ENCODE results near the gene ADRA2B.

Gene ADRA2B

DNA sequence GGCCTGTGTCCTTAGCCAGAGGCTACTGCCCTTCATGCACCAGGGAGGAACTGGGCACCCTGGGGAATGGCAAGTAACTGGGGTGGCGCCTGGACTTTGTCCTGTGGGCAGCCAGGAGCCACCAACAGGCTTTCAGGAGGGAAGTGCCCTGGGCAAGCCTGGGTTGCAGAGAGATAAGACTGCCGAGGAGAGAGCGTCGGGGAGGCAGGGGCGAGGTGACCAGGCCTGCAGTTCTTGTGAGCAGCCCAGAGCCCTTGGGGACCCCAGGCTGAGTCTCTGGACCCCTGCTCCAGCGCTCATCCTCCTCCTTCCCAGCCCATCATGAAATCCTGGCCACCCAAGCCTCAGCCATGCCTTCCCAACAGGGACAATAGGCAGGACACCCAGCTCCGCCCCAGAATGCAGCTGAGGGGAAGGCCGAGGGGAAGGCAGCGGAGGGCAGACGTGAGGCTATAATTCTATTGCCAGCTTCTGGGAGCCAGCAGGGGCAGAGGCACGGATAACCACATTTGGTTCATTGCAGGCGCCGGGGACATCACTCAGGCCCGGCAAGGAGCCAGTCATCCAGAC, 25.1 kb downstream of the ADRA2B start:
- Histone ChIP-seq H3K4me3 (ENCODE audit: low read depth, low read length) (no peak overlapping the region), H3K79me2 (no peaks in the 10 kb centered on the region), H3K9ac (no peak overlapping the region), H2AFZ (no peak overlapping the region), H3K4me1 (no peaks in the 10 kb centered on the region), H3K9me3 (ENCODE audit: control insufficient read depth, low read length) (no peaks in the 10 kb centered on the region), H3K4me2 (ENCODE audit: low read length) (no peak overlapping the region), H3K27me3 (ENCODE audit: control insufficient read depth, insufficient read depth, low read length) (no peaks in the 10 kb centered on the region), H3K27ac (no peak overlapping the region), H3K36me3 (ENCODE audit: control insufficient read depth, insufficient read depth, low read length) (no peaks in the 10 kb centered on the region)
- no peak for TF ChIP-seq CTCF (IDR thresholded peaks at IDR 0.05)

DNA sequence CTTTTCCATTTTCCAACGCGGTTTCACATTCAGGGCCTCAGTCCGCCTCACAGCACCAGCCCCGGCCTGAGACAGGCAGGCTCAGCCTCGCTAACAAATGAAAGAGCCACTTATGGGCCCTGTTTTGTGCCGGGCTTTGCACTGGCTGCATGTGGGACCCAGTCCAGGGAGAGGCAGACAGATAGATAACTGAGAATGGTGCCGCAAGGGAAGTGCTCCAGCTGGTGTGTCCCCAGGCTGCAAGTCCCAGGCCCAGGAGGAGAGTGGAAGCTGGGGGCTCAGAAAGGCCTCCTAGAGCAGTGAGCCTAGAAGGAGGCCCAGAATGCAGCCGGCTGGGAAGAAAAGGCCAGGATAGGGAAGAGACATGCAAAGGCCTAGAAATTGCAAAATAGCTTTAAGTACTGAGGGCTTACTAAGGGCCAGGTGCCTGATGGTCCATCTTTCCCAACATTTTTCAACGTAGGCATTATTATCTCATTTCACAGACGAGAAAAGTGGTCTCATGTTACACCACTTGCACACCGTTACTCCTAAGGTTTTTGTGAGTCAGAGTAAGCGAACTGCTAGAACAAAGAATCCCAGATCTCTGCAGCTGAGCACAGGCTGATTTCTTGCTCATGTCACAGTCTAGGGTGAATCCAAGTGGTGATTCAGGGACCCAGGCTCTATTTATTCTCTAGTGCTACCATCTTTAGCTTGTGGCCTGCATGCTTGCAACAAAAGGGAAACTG, 26.0 kb downstream of the ADRA2B start:
- TF ChIP-seq CTCF (IDR thresholded peaks at IDR 0.05), result no peak
- H3K27ac ChIP-seq, result no peak overlapping the region
- H3K36me3 ChIP-seq (ENCODE audit: control insufficient read depth, insufficient read depth, low read length), result no peaks in the 10 kb centered on the region
- H3K27me3 ChIP-seq (ENCODE audit: control insufficient read depth, insufficient read depth, low read length), result no peaks in the 10 kb centered on the region
- no peak overlapping the region for H3K4me3 ChIP-seq (ENCODE audit: low read depth, low read length)
- no peak overlapping the region for H3K9ac ChIP-seq
- no peaks in the 10 kb centered on the region for H3K9me3 ChIP-seq (ENCODE audit: control insufficient read depth, low read length)
- H3K4me1 ChIP-seq, result no peaks in the 10 kb centered on the region
- H3K4me2 ChIP-seq (ENCODE audit: low read length), result no peak overlapping the region
- H3K79me2 ChIP-seq, result no peaks in the 10 kb centered on the region
- H2AFZ ChIP-seq, result no peak overlapping the region

GRCh38 chr2:96089356-96090195, 26.8 kb downstream of the ADRA2B start:
- H3K27ac ChIP-seq, result no peak overlapping the region
- TF ChIP-seq CTCF (IDR thresholded peaks at IDR 0.05), result no peak
- H3K9ac ChIP-seq, result no peak overlapping the region
- H3K36me3 ChIP-seq (ENCODE audit: control insufficient read depth, insufficient read depth, low read length), result no peaks in the 10 kb centered on the region
- no peaks in the 10 kb centered on the region for H3K4me1 ChIP-seq
- H3K79me2 ChIP-seq, result no peaks in the 10 kb centered on the region
- H3K4me2 ChIP-seq (ENCODE audit: low read length), result no peak overlapping the region
- no peaks in the 10 kb centered on the region for H3K27me3 ChIP-seq (ENCODE audit: control insufficient read depth, insufficient read depth, low read length)
- H2AFZ ChIP-seq, result peak overlapping the region; percentile 28
- no peak overlapping the region for H3K4me3 ChIP-seq (ENCODE audit: low read depth, low read length)
- H3K9me3 ChIP-seq (ENCODE audit: control insufficient read depth, low read length), result no peaks in the 10 kb centered on the region

DNA sequence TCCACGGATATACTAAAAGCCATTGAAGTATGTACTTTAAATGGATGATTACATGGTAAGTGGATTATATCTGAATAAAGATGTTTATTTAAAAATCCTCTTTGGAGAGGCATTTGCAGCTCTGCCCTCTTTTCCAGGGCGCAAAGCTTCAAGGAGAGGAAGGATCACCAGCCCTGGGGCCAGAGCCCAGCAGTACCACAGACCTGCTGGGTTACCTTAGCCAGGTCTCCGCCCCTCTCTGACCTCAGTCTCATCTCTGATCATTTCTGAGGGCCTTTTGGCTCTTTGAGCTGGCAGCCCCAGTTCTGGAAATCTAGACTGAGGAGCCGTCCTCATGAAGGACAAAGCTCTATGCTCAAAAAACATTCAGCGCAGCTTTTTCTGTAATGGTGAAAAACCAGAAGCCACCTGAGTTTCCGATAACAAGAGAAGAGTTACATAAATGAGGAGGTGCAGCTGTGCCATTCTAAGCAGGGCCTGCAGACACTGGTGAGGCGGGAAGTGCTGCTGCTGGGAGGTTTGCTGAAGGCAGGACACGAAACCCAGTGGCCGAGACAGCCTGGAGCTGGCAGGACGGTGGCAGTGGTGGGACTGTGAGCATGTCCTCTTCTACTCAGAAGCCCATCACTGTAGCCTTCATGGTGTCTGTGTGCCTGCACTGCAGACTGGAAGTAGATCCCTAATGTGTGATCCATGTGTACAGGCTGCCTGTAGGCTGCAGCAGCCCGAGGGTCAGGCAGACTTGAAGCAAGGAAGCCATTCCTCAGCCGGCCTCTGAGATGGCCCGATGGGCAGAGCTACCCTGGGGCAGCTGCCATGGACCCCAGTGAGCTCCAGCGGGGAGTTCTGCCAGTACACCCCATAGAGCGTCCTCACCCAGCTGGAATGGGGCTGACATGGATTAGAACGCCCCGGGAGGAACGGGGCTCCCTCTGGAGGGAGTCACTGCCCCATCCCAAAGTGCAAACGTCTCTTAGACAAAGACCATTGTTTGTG, 27.7 kb downstream of the ADRA2B start:
- H2AFZ ChIP-seq, result no peak overlapping the region
- no peaks in the 10 kb centered on the region for H3K79me2 ChIP-seq
- H3K4me1 ChIP-seq, result no peaks in the 10 kb centered on the region
- no peaks in the 10 kb centered on the region for H3K36me3 ChIP-seq (ENCODE audit: control insufficient read depth, insufficient read depth, low read length)
- H3K27ac ChIP-seq, result no peak overlapping the region
- H3K9me3 ChIP-seq (ENCODE audit: control insufficient read depth, low read length), result no peaks in the 10 kb centered on the region
- no peak overlapping the region for H3K9ac ChIP-seq
- no peak overlapping the region for H3K4me2 ChIP-seq (ENCODE audit: low read length)
- H3K4me3 ChIP-seq (ENCODE audit: low read depth, low read length), result no peak overlapping the region
- TF ChIP-seq CTCF (IDR thresholded peaks at IDR 0.05), result no peak
- no peaks in the 10 kb centered on the region for H3K27me3 ChIP-seq (ENCODE audit: control insufficient read depth, insufficient read depth, low read length)
